Mesodermal cell (in vitro differentiated cells): Measurements from ENCODE around the gene ZNF474.
A peak's percentile ranks its signal among the peaks of the same experiment; 100 is the strongest.

Experiments used
- H3K27ac ChIP-seq: 2 replicates; pipeline ENCODE4 v1.7.0; 2013; ENCODE audit warnings: mild to moderate bottlenecking, low read depth, low read length, moderate library complexity; ENCODE audit not compliant: severe bottlenecking
- H3K36me3 ChIP-seq: 2 replicates; pipeline ENCODE4 v1.7.1; 2013; ENCODE audit warnings: mild to moderate bottlenecking, low read length, moderate library complexity; ENCODE audit not compliant: control insufficient read depth, insufficient read depth
- H3K4me1 ChIP-seq: one replicate; pipeline ENCODE4 v1.7.1; 2013; ENCODE audit warnings: mild to moderate bottlenecking, low read length; ENCODE audit not compliant: insufficient read depth, control insufficient read depth, poor library complexity, severe bottlenecking
- H3K4me3 ChIP-seq: 2 replicates; pipeline ENCODE4 v1.7.0; 2013; ENCODE audit warnings: low read length, control low read depth, mild to moderate bottlenecking; ENCODE audit not compliant: insufficient read depth, poor library complexity, severe bottlenecking; ENCODE audit errors: extremely low read depth
- H3K9me3 ChIP-seq: 2 replicates; pipeline ENCODE4 v1.7.1; 2013; ENCODE audit warnings: mild to moderate bottlenecking, low read length, moderate library complexity; ENCODE audit not compliant: control insufficient read depth
- WGBS, 2 experiments: methylation state at CpG; one replicate each; pipeline ENCODE4 v1.1.5; 2013; ENCODE audit warnings: missing lambda C conversion rate in 2 of 2; ENCODE audit not compliant: insufficient coverage in 2 of 2; 5-methylcytosine and 5-hydroxymethylcytosine counted together

ZNF474 gene

DNA sequence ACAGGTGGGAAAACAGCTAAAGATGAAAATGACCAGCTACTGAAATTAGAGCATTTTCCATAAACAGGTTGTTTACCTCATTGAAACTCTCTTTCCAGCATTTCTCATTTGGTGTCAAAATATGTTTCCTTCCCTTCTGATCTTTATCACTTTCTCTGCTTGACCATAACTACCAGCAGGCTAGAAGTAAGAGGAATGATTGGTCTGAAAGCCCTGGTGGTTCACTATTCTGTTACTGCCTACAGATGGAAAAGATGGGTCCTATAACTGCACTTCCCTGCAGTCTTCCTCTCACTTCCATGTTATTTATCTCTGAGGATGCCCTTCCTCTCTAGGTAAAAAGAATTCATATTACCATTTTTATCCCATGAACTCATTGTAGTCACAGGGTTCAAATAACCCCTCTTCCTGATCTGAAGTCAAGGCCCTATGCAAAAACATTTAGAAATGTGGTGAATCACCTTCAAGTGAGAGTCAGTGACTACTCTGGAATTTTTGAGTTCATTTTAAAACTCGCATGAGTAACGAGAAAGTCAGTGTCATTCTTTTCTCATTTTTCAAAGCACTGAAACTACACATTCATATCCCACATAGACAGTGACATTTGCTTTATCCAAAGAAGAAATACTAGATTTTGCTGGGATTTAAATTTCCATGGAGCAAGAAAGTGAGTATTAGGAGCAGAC is 51.7 kb downstream of the ZNF474 start:
- 80 to 90% methylated on average over 2 of the region's 2 CpGs for WGBS, 2 experiments
- no peaks in the 10 kb centered on the region for H3K9me3 ChIP-seq
- H3K27ac ChIP-seq = peak overlapping the region; percentile 7
- H3K4me3 ChIP-seq = no peak overlapping the region
- H3K4me1 ChIP-seq = peaks cover 19% of the 10 kb centered on the region
- H3K36me3 ChIP-seq = no peaks in the 10 kb centered on the region

DNA sequence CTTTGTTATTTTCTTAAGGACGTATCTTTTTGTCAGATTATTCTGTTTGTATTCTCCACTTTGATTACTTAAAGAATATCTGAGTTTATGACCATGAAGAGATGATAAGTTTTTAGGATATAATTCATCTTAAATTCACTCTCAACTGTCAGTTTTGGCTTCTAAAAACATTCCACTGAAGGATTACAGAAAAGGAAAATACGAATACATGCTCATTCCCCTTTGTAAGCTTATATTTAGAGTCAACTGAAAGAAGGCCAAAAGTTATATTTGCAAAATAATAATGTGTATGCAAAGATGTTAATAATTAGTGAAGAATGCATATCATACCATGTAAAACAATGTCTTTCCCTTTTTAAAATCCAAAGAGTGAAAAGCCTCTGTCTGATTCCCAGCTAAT is 52.5 kb downstream of the ZNF474 start:
- H3K27ac ChIP-seq = no peak overlapping the region
- no peaks in the 10 kb centered on the region for H3K36me3 ChIP-seq
- peaks cover 19% of the 10 kb centered on the region for H3K4me1 ChIP-seq
- H3K9me3 ChIP-seq = no peaks in the 10 kb centered on the region
- no peak overlapping the region for H3K4me3 ChIP-seq
- no CpG with 5 or more reads among the region's 2 CpGs for WGBS, 2 experiments

DNA sequence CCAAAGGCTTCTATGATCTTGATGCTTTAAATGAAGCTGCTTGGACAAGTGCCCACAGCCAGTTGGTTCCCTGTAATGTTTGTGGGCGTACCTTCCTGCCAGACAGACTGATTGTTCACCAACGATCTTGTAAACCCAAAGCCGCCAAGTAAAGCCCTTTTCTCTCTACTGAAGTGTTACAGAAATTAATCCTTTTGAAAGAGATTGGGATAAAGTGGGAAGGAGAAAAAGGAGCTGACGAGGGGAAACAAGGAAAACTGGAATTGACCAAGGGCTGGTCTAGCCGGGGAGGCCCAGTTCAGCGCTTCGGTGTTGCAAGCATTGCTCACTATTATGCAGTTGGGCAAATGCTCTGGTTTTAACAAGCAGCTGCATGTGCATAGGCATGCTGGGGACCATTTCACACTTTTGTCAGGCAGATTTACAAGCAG is 53.2 kb downstream of the ZNF474 start:
- Histone ChIP-seq H3K4me1 (peaks cover 23% of the 10 kb centered on the region), H3K4me3 (no peak overlapping the region), H3K27ac (peak overlapping the region; percentile 23), H3K9me3 (no peaks in the 10 kb centered on the region), H3K36me3 (no peaks in the 10 kb centered on the region)
- 49 to 59% methylated on average over 5 of the region's 7 CpGs for WGBS, 2 experiments

DNA sequence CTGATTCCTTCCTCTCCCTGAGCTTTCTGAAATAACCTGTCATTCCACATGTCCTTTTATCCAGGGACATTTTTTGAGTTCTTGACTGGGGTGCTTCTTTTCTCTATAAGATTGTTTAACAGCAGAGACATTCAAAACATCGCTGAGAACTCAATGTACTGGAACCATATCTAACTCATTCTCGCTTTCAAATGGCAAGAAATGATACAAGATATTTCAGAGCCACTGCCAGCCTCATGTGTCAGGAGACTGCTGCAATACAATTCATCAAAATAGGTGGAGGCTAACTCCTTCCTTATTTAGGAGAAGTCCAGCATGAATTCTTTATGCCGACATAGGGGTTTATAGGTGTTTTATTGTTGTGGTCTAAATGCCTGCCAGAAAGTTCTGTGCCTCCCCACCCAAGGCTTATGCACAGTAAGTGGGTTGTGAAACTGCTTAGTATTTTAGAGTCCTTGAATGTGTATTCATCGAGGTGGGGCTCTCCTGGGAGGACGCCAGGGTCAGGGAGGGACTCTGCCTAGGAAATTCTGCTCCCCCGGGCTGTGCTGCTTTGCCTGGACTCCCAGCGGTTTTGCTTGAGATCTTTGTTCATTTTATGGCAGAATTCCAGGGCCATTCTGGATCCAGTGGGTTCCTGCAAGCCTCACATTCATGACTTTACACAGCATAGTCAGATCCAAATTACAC is 53.9 kb downstream of the ZNF474 start:
- 60 to 91% methylated on average over 6 of the region's 7 CpGs for WGBS, 2 experiments
- H3K4me3 ChIP-seq = no peak overlapping the region
- no peak overlapping the region for H3K27ac ChIP-seq
- peaks cover 24% of the 10 kb centered on the region for H3K4me1 ChIP-seq
- H3K36me3 ChIP-seq = no peaks in the 10 kb centered on the region
- no peaks in the 10 kb centered on the region for H3K9me3 ChIP-seq

DNA sequence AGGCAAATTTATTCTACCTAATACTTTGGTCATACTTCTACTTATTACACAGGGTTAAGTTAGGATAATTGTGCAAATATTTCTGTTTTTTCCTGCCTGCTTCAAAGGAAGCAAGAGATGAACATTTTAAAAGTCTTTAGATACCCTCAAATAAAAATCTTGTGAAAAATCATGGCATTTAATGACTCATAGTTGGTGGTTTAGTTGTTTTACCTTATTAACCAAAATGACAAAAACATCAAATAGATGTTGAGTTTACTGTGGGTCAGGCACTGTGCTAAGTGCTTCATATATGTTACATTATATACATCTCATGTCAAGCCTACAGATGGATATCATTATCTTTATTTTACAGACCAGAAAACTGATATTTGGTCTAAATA is 54.4 kb downstream of the ZNF474 start:
- Histone ChIP-seq H3K36me3 (no peaks in the 10 kb centered on the region), H3K4me1 (peaks cover 24% of the 10 kb centered on the region), H3K27ac (no peak overlapping the region), H3K9me3 (no peaks in the 10 kb centered on the region), H3K4me3 (no peak overlapping the region)

DNA sequence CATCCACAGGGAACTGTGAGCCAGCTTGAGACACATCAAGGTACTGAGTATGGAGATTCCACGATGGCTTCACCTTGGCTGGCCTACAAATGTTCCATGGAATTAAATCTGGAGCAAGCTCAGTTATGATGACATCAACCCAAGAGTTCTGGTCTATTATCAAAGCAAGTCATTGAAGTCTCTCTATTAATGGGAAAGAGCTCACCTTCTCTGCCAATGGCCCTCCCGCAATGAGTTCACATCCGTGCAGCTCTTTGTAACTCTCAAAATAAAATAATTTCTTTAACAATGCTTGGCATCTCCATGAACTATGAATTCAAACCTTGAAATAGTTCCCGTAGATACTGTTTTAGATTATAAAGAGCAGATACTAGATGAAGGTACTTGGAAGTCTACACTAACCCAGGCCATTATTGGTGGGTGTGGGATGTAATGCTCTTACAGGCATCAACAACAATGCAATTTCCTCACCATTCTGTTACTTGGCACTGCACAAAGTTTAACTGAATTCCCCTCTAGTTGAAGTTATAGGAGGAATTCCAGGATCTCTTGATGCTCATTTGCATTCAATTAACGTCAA is 55.4 kb downstream of the ZNF474 start:
- Histone ChIP-seq H3K36me3 (no peaks in the 10 kb centered on the region), H3K4me3 (no peak overlapping the region), H3K4me1 (peaks cover 24% of the 10 kb centered on the region), H3K9me3 (no peaks in the 10 kb centered on the region), H3K27ac (no peak overlapping the region)
- WGBS, 2 experiments = 90 to 100% methylated on average over 2 to 4 of the region's 5 CpGs

DNA sequence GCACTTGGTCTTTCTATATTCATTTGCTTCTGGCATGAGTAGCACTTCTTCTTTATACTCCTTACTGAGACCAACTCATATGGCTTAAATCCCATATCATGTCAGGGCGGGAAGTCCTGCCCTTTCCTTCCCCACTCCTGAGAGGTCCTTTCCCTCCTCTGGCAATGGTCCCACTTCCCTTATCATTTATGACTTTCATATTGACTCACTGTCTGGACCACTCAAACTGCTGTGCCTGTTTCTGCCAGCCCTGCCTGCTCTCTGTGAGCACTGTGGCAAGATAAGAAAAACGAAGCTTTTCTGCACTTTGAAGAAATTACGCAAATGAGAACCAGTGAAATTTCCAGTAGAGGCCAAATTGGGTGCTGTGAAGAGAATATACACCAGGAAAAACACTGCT is 58.1 kb downstream of the ZNF474 start:
- no peaks in the 10 kb centered on the region for H3K9me3 ChIP-seq
- WGBS, 2 experiments = 100% methylated on average over 3 of the region's 3 CpGs
- no peak overlapping the region for H3K27ac ChIP-seq

DNA sequence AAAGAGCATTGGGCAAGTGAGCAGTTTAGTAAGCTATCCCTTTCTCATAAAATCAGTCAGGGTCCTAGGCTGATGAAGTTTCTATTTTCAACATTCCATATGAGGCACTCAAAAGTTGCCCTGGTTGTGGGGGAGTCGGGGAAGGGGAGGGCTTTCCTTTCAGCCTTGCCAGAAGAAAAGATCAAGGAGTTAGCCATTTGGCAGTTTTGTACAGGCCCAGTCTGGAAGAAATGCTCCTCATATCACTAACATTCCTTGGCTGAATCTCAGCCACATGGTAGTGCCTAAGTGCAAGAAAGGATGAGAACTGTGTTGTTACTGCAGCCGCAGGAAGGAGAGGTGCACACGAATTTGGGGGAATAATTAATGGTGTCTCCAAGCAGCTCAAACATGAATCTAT is 60.8 kb downstream of the ZNF474 start:
- WGBS, 2 experiments = 90 to 100% methylated on average over 2 of the region's 3 CpGs
- H3K4me1 ChIP-seq = peaks cover 5% of the 10 kb centered on the region

More for the DNA sequence above, 58.1 kb downstream of the ZNF474 start:
- Histone ChIP-seq H3K36me3 (no peaks in the 10 kb centered on the region), H3K4me3 (no peak overlapping the region), H3K4me1 (peaks cover 11% of the 10 kb centered on the region)

DNA sequence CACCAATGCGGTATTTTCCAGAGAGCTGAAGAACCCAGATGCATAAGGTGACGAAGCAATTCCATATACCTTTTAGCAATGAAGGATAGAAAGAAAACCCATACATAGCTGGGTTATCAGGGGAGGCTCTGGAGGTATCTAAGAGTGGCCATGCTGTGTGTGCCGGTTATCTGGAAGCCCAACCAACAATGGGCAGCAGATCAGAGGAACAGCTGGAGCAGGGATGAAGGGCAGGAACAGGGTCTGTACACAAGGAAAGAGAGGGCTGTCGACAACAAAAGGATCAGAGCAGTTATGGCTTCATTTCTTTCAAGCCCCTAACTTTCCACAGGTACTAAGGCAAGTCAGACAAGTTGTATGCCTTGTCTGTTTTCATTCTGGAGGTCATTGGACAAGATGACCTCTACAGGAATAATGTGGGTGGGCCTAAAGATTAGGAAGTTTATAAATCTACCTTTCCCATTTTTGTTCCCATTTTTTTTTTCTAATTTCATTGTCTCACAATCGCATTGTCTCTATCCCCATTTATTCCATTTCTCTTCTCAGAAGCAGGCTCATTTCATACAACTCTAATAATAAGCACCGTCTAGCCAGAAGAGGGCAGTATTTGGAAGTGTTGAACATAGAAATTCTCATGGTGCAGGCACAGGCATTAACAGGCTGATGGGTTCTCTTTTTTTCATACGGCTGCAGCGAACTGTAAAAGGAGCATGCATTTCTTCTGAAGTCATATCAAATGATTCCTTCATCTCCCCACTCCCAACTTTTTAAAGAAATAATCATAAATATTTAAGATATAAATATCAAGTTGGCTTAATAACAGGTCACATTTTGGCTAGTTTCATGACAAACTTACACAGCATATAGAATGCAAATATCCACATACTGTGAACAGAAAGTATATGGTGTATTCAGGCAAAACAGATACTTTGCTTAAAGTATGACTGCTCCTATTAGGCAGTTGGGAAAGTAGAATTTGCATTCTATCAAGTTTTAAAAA is 63.5 kb downstream of the ZNF474 start:
- Histone ChIP-seq H3K36me3 (no peaks in the 10 kb centered on the region), H3K4me1 (no peaks in the 10 kb centered on the region), H3K9me3 (no peaks in the 10 kb centered on the region), H3K4me3 (no peak overlapping the region), H3K27ac (no peak overlapping the region)
- 44 to 49% methylated on average over 2 of the region's 8 CpGs for WGBS, 2 experiments

More for the DNA sequence above, 60.8 kb downstream of the ZNF474 start:
- no peak overlapping the region for H3K4me3 ChIP-seq
- no peak overlapping the region for H3K27ac ChIP-seq
- no peaks in the 10 kb centered on the region for H3K9me3 ChIP-seq
- no peaks in the 10 kb centered on the region for H3K36me3 ChIP-seq

DNA sequence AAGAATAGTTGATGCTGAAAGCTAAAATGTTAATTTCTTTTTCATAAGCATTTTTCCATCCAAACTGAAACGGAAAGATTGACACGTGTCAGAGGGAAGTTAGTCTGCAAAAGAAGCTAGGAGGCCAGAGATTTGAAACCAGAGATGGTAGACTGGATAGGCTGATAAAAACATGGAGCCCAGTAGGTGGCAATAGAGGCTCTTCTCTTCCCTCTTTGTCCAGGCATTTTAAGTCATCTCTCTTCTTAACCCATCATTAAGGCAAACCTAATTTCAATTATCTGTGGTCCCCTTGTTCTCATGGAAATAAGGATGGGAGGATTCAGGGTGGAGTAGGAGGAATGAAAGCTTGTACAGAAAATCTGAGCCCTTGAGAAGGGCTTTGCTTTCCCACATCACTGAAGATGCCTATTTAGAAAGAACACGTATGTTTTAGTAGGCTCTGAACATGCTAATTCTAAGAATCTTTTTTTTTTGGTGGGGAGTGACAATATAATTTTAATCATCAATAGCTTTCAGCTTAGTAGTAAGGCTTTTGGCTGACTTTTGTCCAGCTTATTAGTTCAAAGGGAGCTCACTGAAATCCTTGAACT is 66.6 kb downstream of the ZNF474 start:
- Histone ChIP-seq H3K9me3 (no peaks in the 10 kb centered on the region), H3K36me3 (no peaks in the 10 kb centered on the region), H3K4me1 (no peaks in the 10 kb centered on the region), H3K27ac (no peak overlapping the region), H3K4me3 (no peak overlapping the region)
- no CpG with 5 or more reads among the region's 3 CpGs for WGBS, 2 experiments
